Esophagus squamous epithelium (tissue), 4 donors: ENCODE measurements around the gene PP2D1.

Experiments used
- CTCF ChIP-seq, 6 experiments: fragments of 450-650 bp in 4 of 6; fragments of 200-600 bp in 2 of 6; sonication (generic) in 2 of 6; IDR thresholded peaks; one replicate each; pipeline ENCODE4 v1.5.1; 2016 to 2019; ENCODE audit warnings: antibody characterized with exemption in 6 of 6, mild to moderate bottlenecking in 4 of 6, moderate library complexity in 4 of 6
- POLR2A ChIP-seq, 4 donors: fragments of 450-650 bp; IDR thresholded peaks; one replicate each; pipeline ENCODE4 v1.6.1; 2017; ENCODE audit warnings: antibody characterized with exemption in 4 of 4, mild to moderate bottlenecking in 4 of 4, moderate library complexity in 3 of 4

- TF ChIP-seq CTCF (IDR thresholded peaks at IDR 0.05) (no peak), POLR2A (IDR thresholded peaks at IDR 0.05) (no peak)
These were observed 3.4 kb downstream of the PP2D1 start for GRCh38 chr3:20008646-20009045.
